ENCODE measurements around the gene SMIM8. TPM values are rescaled to one million over a fixed set of nuclear protein-coding genes. Genes with fewer than 3 reads are reported as not detected.

SMIM8 gene
- total RNA-seq, 1 experiment from 2014 or later, result 6.6 TPM

- H3K79me2 ChIP-seq (ENCODE audit: insufficient read depth, low read length), result no peaks in the 10 kb centered on the region
- H3K27me3 ChIP-seq (ENCODE audit: insufficient read depth, low read length), result no peaks in the 10 kb centered on the region
- H2BK20ac ChIP-seq (ENCODE audit: low read depth, low read length, poor library complexity, severe bottlenecking), result no peak overlapping the region
- no peak for DNase-seq
- H3K23me2 ChIP-seq (ENCODE audit: insufficient read length, low read depth, low read length, poor library complexity, severe bottlenecking), result no peaks in the 10 kb centered on the region
- no peak overlapping the region for H2BK15ac ChIP-seq (ENCODE audit: low read depth, low read length)
- no peak overlapping the region for H3K9ac ChIP-seq (ENCODE audit: extremely low read depth, insufficient read length, low read length)
- Mint-ChIP-seq H3K4me3 (no peak overlapping the region), H3K36me3 (ENCODE audit: insufficient read depth in 1 of 3, low read depth in 3 of 3) (peaks cover 0 to 3% (median 0%) of the 10 kb centered on the region in 3 experiments; a peak in 2 of 7 replicates), H3K4me1 (no peaks in the 10 kb centered on the region), H3K27ac (no peak overlapping the region), H3K9me3 (no peaks in the 10 kb centered on the region; a peak in 1 of 5 replicates), H3K27me3 (ENCODE audit: low read depth) (no peaks in the 10 kb centered on the region; the same call in 1 of the 2 replicates)
- H3K18ac ChIP-seq (ENCODE audit: insufficient read length, low read depth, low read length), result no peak overlapping the region
- H3T11ph ChIP-seq (ENCODE audit: low read length), result no peak overlapping the region
- H4K5ac ChIP-seq (ENCODE audit: insufficient read length, low read depth, low read length), result no peak overlapping the region
- H3K9me3 ChIP-seq (ENCODE audit: control insufficient read depth, low read depth, low read length), result no peaks in the 10 kb centered on the region
- H2BK12ac ChIP-seq (ENCODE audit: insufficient read length, low read depth, low read length), result no peak overlapping the region
- no peak overlapping the region for H4K91ac ChIP-seq (ENCODE audit: insufficient read length, low read depth, low read length)
- H3K56ac ChIP-seq (ENCODE audit: insufficient read length, low read depth, low read length), result no peak overlapping the region
- no peak overlapping the region for H3K27ac ChIP-seq (ENCODE audit: insufficient read length, low read depth, low read length)
- no peaks in the 10 kb centered on the region for H3K4me1 ChIP-seq (ENCODE audit: insufficient read depth, low read length)
- no peak overlapping the region for H2BK120ac ChIP-seq (ENCODE audit: low read depth, low read length, poor library complexity, severe bottlenecking)
- no peak overlapping the region for H4K8ac ChIP-seq (replicated peaks; ENCODE audit: insufficient read length, low read depth, low read length)
- TF ChIP-seq, protein P1, sequence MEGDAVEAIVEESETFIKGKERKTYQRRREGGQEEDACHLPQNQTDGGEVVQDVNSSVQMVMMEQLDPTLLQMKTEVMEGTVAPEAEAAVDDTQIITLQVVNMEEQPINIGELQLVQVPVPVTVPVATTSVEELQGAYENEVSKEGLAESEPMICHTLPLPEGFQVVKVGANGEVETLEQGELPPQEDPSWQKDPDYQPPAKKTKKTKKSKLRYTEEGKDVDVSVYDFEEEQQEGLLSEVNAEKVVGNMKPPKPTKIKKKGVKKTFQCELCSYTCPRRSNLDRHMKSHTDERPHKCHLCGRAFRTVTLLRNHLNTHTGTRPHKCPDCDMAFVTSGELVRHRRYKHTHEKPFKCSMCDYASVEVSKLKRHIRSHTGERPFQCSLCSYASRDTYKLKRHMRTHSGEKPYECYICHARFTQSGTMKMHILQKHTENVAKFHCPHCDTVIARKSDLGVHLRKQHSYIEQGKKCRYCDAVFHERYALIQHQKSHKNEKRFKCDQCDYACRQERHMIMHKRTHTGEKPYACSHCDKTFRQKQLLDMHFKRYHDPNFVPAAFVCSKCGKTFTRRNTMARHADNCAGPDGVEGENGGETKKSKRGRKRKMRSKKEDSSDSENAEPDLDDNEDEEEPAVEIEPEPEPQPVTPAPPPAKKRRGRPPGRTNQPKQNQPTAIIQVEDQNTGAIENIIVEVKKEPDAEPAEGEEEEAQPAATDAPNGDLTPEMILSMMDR (conservative IDR thresholded peaks at IDR 0.05), result no peak
- H2AFZ ChIP-seq (ENCODE audit: low read length), result no peak overlapping the region
- no peaks in the 10 kb centered on the region for H4K20me1 ChIP-seq (ENCODE audit: control insufficient read depth, insufficient read depth, insufficient read length)
- H3K4me2 ChIP-seq (ENCODE audit: insufficient read depth, insufficient read length, low read length), result no peak overlapping the region
- no peak overlapping the region for H3K23ac ChIP-seq (ENCODE audit: insufficient read length, low read depth, low read length)
- no peak overlapping the region for H2AK5ac ChIP-seq (ENCODE audit: insufficient read length, low read length)
- H3K4ac ChIP-seq (ENCODE audit: low read depth, low read length), result no peak overlapping the region
- H3K79me1 ChIP-seq (ENCODE audit: insufficient read depth, low read depth, low read length, poor library complexity, severe bottlenecking), result no peaks in the 10 kb centered on the region
- H2BK5ac ChIP-seq (ENCODE audit: insufficient read length, low read length), result no peak overlapping the region
- H3K14ac ChIP-seq (ENCODE audit: insufficient read depth, low read length), result no peak overlapping the region
- no CpG with 5 or more reads among the region's 7 CpGs for WGBS (ENCODE audit: extremely low coverage, insufficient read length, low lambda C conversion rate)
These were observed 47.6 kb upstream of the SMIM8 start for GRCh38 chr6:87274660-87275274.

Measured in H9 (cell line).